BJ (cell line): Measurements from ENCODE around the gene DYNLT4. TPM values are rescaled to one million over a fixed set of nuclear protein-coding genes. Genes with fewer than 3 reads are reported as not detected.

ENCODE experiments used
- CTCF ChIA-PET: fragments of 350-600 bp; formaldehyde crosslinking; extraction: SDS; loops from one replicate; lab custom pipeline; 2021; ENCODE audit warnings: antibody characterized with exemption, inconsistent platforms; lab: Yijun Ruan, JAX
- POLR2A ChIA-PET: fragments of 300-600 bp; sonication (Branson Sonifier 250); formaldehyde crosslinking; extraction: SDS; loops from one replicate; lab custom pipeline; 2021; ENCODE audit warnings: antibody characterized with exemption; lab: Charles Lee
- DNase-seq: peaks from one replicate; pipeline ENCODE4 v3.0.0-alpha.2; 2011; ENCODE audit warnings: low read depth
- H3K27me3 ChIP-seq: 2 replicates; pipeline ENCODE4 v1.6.0; 2011; ENCODE audit warnings: low read length; ENCODE audit not compliant: control insufficient read depth, insufficient read depth
- H3K36me3 ChIP-seq: 2 replicates; pipeline ENCODE4 v1.5.1; 2011; ENCODE audit warnings: low read length; ENCODE audit not compliant: control insufficient read depth, insufficient read depth
- H3K4me3 ChIP-seq: 2 replicates; pipeline ENCODE4 v1.5.1; 2011; ENCODE audit warnings: low read depth, mild to moderate bottlenecking, control low read depth, low read length
- polyA plus RNA-seq: library from polyadenylated mRNA; depleted of rRNA; stranded (reverse); fragments of >200 nt; gene quantifications from 2 replicates; pipeline ENCODE4 v1.2.3, GENCODE V29; 2011
- TF ChIP-seq, protein P1 (sequence below): IDR thresholded peaks from 2 replicates; pipeline ENCODE4 v1.5.1; 2011; ENCODE audit warnings: low read depth, mild to moderate bottlenecking, control low read depth, inconsistent platforms, low read length, moderate library complexity; ENCODE audit not compliant: insufficient read depth

DYNLT4 gene
- polyA plus RNA-seq, 1 experiment: 0.26 TPM

DNA sequence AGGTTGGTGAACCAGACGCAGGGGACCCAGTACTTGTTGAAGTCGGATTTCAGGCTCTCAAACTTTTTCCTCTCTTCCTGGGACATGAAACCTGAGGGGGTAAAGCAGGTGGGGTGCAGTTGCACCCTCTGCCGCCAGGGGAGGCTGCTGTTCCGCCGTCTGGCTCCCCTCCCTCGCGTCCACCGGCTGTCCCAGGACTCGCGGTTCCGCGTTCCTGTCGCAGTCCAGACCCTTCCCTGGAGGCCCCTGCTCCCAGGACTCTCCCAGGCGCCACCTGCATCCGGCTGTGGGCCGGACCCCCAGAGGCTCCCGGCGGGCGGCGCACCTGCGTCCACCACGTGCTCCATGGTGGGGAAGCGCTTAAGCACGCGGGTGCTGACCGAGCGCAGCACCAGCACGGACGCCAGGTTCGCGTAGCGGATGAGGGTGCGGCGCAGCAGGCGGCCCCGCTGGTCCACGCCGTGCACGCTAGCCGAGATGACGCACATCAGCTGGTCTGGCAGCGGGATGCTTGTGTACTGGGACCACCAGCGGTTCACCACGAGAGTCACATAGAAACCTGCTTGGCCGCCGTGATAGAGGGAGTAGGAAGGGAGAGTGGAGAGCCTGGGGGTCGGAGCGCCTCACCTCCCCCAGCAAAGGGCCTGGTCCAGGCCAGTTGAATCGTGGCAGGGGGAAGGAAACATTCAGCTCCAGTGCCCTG is 20.9 kb downstream of the DYNLT4 start:
- CTCF ChIA-PET: interaction anchor here (0.9 to 3.4 kb wide), 10 partner anchors 8 to 707 kb away, joined by 3 to 11 read pairs (median 4); partner anchors contain the start of genes HECTD3 and PLK3
- peaks cover 1% of the 10 kb centered on the region; the same call in 1 of the 2 replicates for H3K27me3 ChIP-seq
- H3K36me3 ChIP-seq: no peaks in the 10 kb centered on the region; the same call in 1 of the 2 replicates
- TF ChIP-seq, protein P1, sequence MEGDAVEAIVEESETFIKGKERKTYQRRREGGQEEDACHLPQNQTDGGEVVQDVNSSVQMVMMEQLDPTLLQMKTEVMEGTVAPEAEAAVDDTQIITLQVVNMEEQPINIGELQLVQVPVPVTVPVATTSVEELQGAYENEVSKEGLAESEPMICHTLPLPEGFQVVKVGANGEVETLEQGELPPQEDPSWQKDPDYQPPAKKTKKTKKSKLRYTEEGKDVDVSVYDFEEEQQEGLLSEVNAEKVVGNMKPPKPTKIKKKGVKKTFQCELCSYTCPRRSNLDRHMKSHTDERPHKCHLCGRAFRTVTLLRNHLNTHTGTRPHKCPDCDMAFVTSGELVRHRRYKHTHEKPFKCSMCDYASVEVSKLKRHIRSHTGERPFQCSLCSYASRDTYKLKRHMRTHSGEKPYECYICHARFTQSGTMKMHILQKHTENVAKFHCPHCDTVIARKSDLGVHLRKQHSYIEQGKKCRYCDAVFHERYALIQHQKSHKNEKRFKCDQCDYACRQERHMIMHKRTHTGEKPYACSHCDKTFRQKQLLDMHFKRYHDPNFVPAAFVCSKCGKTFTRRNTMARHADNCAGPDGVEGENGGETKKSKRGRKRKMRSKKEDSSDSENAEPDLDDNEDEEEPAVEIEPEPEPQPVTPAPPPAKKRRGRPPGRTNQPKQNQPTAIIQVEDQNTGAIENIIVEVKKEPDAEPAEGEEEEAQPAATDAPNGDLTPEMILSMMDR: peak; percentile 100
- H3K4me3 ChIP-seq: peak overlapping the region; percentile 37
- POLR2A ChIA-PET: interaction anchor here (0.7 kb wide), 1 partner anchor 14 kb away, joined by 12 read pairs; no protein-coding TSS in a partner anchor
- DNase-seq: no peak

- ChIA-PET POLR2A (no interaction called here), CTCF (interaction anchor here (0.8 to 3.4 kb wide), 13 partner anchors 7 to 714 kb away, joined by 3 to 11 read pairs (median 4); partner anchors contain the start of genes BTBD19, CCDC163, MMACHC and PLK3)
- H3K4me3 ChIP-seq: no peak overlapping the region; the same call in 1 of the 2 replicates
Measured at GRCh38 chr1:44785501-44786137, 21.5 kb downstream of the DYNLT4 start.

GRCh38 chr1:44785029-44785380 is 22.1 kb downstream of the DYNLT4 start:
- ChIA-PET POLR2A (no interaction called here), CTCF (interaction anchor here (0.8 to 3.4 kb wide), 12 partner anchors 8 to 715 kb away, joined by 3 to 10 read pairs (median 4); partner anchors contain the start of genes BTBD19, CCDC163, MMACHC and PLK3)
- H3K4me3 ChIP-seq: no peak overlapping the region
- no peak for DNase-seq
- H3K27me3 ChIP-seq: peaks cover 1% of the 10 kb centered on the region; the same call in 1 of the 2 replicates
- TF ChIP-seq, protein P1: no peak
- peaks cover 7% of the 10 kb centered on the region for H3K36me3 ChIP-seq

More at GRCh38 chr1:44785501-44786137, 21.5 kb downstream of the DYNLT4 start:
- Histone ChIP-seq H3K27me3 (peaks cover 1% of the 10 kb centered on the region; the same call in 1 of the 2 replicates), H3K36me3 (peaks cover 4% of the 10 kb centered on the region)
- TF ChIP-seq, protein P1: no peak
- DNase-seq: no peak

- ChIA-PET POLR2A (interaction anchor here (1.2 kb wide), 1 partner anchor 35 kb away, joined by 4 read pairs; no protein-coding TSS in a partner anchor), CTCF (interaction anchor here (0.7 to 3.4 kb wide), 11 partner anchors 8 to 230 kb away, joined by 3 to 10 read pairs (median 4); partner anchors contain the start of gene BTBD19)
- no peaks in the 10 kb centered on the region for H3K27me3 ChIP-seq
- peak overlapping the region; percentile 24 for H3K4me3 ChIP-seq
- TF ChIP-seq, protein P1: 0 out of 2 replicates have a peak, but pooled peaks have one; percentile 11
- DNase-seq: no peak
- H3K36me3 ChIP-seq: peaks cover 9% of the 10 kb centered on the region
Measured at GRCh38 chr1:44784094-44785028, 22.8 kb downstream of the DYNLT4 start.
